HepG2 (cell line): ENCODE measurements around the gene NINL. TPM values are rescaled to one million over a fixed set of nuclear protein-coding genes. Genes with fewer than 3 reads are reported as not detected.

ENCODE experiments used
- ATAC-seq: fragments of 200-7000 bp; cut with Tn5 transposase; 3 replicates; pipeline ENCODE4 v1.9.1; 2020; ENCODE audit warnings: mild to moderate bottlenecking, moderate library complexity
- BruUV-seq: library from RNA; stranded (reverse); fragments of 400-500 nt; replicated peaks from 2 replicates; lab custom pipeline; 2021; lab: Mats Ljungman, UMichigan
- CTCF ChIA-PET: fragments of 300-600 bp; formaldehyde crosslinking; extraction: SDS; loops from one replicate; lab custom pipeline; 2021; ENCODE audit warnings: low total read pairs, inconsistent platforms, low intra/inter-chr PET ratio; lab: Yijun Ruan, JAX
- POLR2A ChIA-PET: fragments of 350-600 bp; sonication (Branson Sonifier 250); formaldehyde crosslinking; loops from one replicate; lab custom pipeline; 2020; ENCODE audit warnings: antibody characterized with exemption, inconsistent platforms; lab: Yijun Ruan, JAX
- DNase-seq: peaks from one replicate; pipeline ENCODE4 v3.0.0-alpha.2; 2015; ENCODE audit warnings: low spot score
- FAIRE-seq: peaks from 3 replicates; lab custom pipeline; 2011; peaks lifted over from hg19 to GRCh38; lab: Jason Lieb, UNC
- H2AFZ ChIP-seq: one replicate; pipeline ENCODE4 v1.6.1; 2011; ENCODE audit warnings: low read length, inconsistent platforms
- H3K27ac ChIP-seq: fragments of 300-600 bp; 3 replicates; pipeline ENCODE4 v1.8.0; 2011; ENCODE audit warnings: mixed run types, mild to moderate bottlenecking, mixed read lengths, low read length, inconsistent platforms; ENCODE audit not compliant: insufficient read depth; ENCODE audit errors: extremely low read length
- H3K27me3 ChIP-seq, 2 experiments: fragments of 200-600 bp in 1 of 2; 2 replicates in 1 of 2; 3 replicates in 1 of 2; pipeline versions ENCODE4 v1.6.0 to v1.8.0; 2011; ENCODE audit warnings: low read length in 2 of 2, mild to moderate bottlenecking in 2 of 2, moderate library complexity in 2 of 2, inconsistent platforms in 1 of 2; ENCODE audit not compliant: insufficient read depth in 2 of 2, control insufficient read depth in 1 of 2
- H3K36me3 ChIP-seq, 2 experiments: fragments of 200-600 bp in 1 of 2; replicated peaks in 1 of 2; 2 replicates in 1 of 2; 3 replicates in 1 of 2; pipeline versions ENCODE4 v1.5.1 to v1.8.0; 2011; ENCODE audit warnings: low read length in 2 of 2, inconsistent platforms in 1 of 2; ENCODE audit not compliant: insufficient read depth in 2 of 2, control insufficient read depth in 1 of 2
- H3K4me1 ChIP-seq: 2 replicates; pipeline ENCODE4 v1.5.1; 2012; ENCODE audit warnings: low read length, inconsistent platforms; ENCODE audit not compliant: insufficient read depth
- H3K4me2 ChIP-seq: 2 replicates; pipeline ENCODE4 v1.6.0; 2011; ENCODE audit warnings: low read depth, low read length, inconsistent platforms
- H3K4me3 ChIP-seq, 3 experiments: fragments of 200-600 bp in 1 of 3; sonication (generic), shearing (Covaris generic) in 1 of 3; replicated peaks in 1 of 3; 2 replicates each; pipeline ENCODE4 v1.5.1; 2011 to 2016; ENCODE audit warnings: low read length in 3 of 3, inconsistent platforms in 2 of 3, low read depth in 2 of 3, mild to moderate bottlenecking in 2 of 3, control low read depth in 1 of 3, mixed read lengths in 1 of 3; ENCODE audit not compliant: insufficient read depth in 1 of 3
- H3K79me2 ChIP-seq: one replicate; pipeline ENCODE4 v1.6.1; 2011; ENCODE audit warnings: low read length, inconsistent platforms; ENCODE audit not compliant: insufficient read depth
- H3K9ac ChIP-seq: 2 replicates; pipeline ENCODE4 v1.6.0; 2011; ENCODE audit warnings: mild to moderate bottlenecking, low read depth, low read length, inconsistent platforms; ENCODE audit not compliant: insufficient read depth
- H3K9me3 ChIP-seq: 2 replicates; pipeline ENCODE4 v1.5.1; 2012; ENCODE audit warnings: mild to moderate bottlenecking, low read length
- H4K20me1 ChIP-seq: 2 replicates; pipeline ENCODE4 v1.6.0; 2011; ENCODE audit warnings: inconsistent platforms, mild to moderate bottlenecking, low read length, moderate library complexity; ENCODE audit not compliant: insufficient read depth
- ARHGAP35 ChIP-seq: sonication (generic); formaldehyde crosslinking; IDR thresholded peaks from 2 replicates; pipeline ENCODE4 v1.9.0; 2022; ENCODE audit warnings: mild to moderate bottlenecking, inconsistent platforms, moderate library complexity, missing genetic modification reagents, borderline replicate concordance
- FOXC1 ChIP-seq: sonication (generic); formaldehyde crosslinking; IDR thresholded peaks from 2 replicates; pipeline ENCODE4 v1.8.0; 2022; ENCODE audit warnings: mild to moderate bottlenecking, missing genetic modification reagents, borderline replicate concordance
- HDAC2 ChIP-seq: sonication (generic); formaldehyde crosslinking; IDR thresholded peaks from 2 replicates; pipeline ENCODE4 v1.4.0; 2020; ENCODE audit warnings: missing genetic modification reagents
- KLF6 ChIP-seq: IDR thresholded peaks from 2 replicates; pipeline ENCODE4 v1.8.0; 2016; ENCODE audit warnings: missing biosample characterization, missing genetic modification reagents
- LCORL ChIP-seq, 2 experiments: fragments of 450-650 bp in 1 of 2; sonication (generic) in 1 of 2; formaldehyde crosslinking in 1 of 2; IDR thresholded peaks; 2 replicates each; pipeline versions ENCODE4 v1.5.0 to v1.6.1; 2017 to 2020; ENCODE audit warnings: antibody characterized with exemption in 1 of 2, missing genetic modification reagents in 1 of 2
- MAFK ChIP-seq, 2 experiments: IDR thresholded peaks in 1 of 2; conservative IDR thresholded peaks in 1 of 2; 2 replicates each; pipeline ENCODE4 v1.6.1; 2011; ENCODE audit warnings: improper control_type of control experiment in 2 of 2, low read length in 2 of 2
- MEIS2 ChIP-seq: sonication (generic); formaldehyde crosslinking; IDR thresholded peaks from 2 replicates; pipeline ENCODE4 v1.9.0; 2021; ENCODE audit warnings: mild to moderate bottlenecking, missing genetic modification reagents
- MTF2 ChIP-seq: sonication (generic); formaldehyde crosslinking; IDR thresholded peaks from 2 replicates; pipeline ENCODE4 v1.5.0; 2020; ENCODE audit warnings: missing genetic modification reagents, borderline replicate concordance
- PHF20 ChIP-seq: sonication (generic); formaldehyde crosslinking; IDR thresholded peaks from 2 replicates; pipeline ENCODE4 v1.5.0; 2020; ENCODE audit warnings: mild to moderate bottlenecking, missing genetic modification reagents
- SALL1 ChIP-seq: sonication (generic); formaldehyde crosslinking; IDR thresholded peaks from 2 replicates; pipeline ENCODE4 v1.8.0; 2022; ENCODE audit warnings: mild to moderate bottlenecking, missing genetic modification reagents
- SALL2 ChIP-seq: sonication (generic); formaldehyde crosslinking; IDR thresholded peaks from 2 replicates; pipeline ENCODE4 v1.8.1; 2023; ENCODE audit warnings: mild to moderate bottlenecking, missing genetic modification reagents, inconsistent platforms
- SP140L ChIP-seq: sonication (generic); formaldehyde crosslinking; IDR thresholded peaks from 2 replicates; pipeline ENCODE4 v1.4.0; 2020; ENCODE audit warnings: missing genetic modification reagents, borderline replicate concordance
- TEAD3 ChIP-seq: optimal IDR thresholded peaks from 2 replicates; pipeline ENCODE3; 2016; ENCODE audit warnings: borderline replicate concordance
- ZBTB2 ChIP-seq: sonication (generic); formaldehyde crosslinking; IDR thresholded peaks from 2 replicates; pipeline ENCODE4 v1.8.0; 2022; ENCODE audit warnings: low read depth, missing genetic modification reagents
- ZBTB3 ChIP-seq: sonication (generic); formaldehyde crosslinking; IDR thresholded peaks from 2 replicates; pipeline ENCODE4 v1.4.0; 2020; ENCODE audit warnings: low read depth, mild to moderate bottlenecking, moderate library complexity, missing genetic modification reagents, borderline replicate concordance
- ZFP90 ChIP-seq: sonication (generic); formaldehyde crosslinking; IDR thresholded peaks from 2 replicates; pipeline ENCODE4 v1.8.0; 2022; ENCODE audit warnings: missing genetic modification reagents, mild to moderate bottlenecking, inconsistent platforms, borderline replicate concordance
- ZNF12 ChIP-seq: sonication (generic); formaldehyde crosslinking; IDR thresholded peaks from 2 replicates; pipeline ENCODE4 v1.5.0; 2020; ENCODE audit warnings: missing genetic modification reagents
- ZNF543 ChIP-seq: sonication (generic); formaldehyde crosslinking; IDR thresholded peaks from 2 replicates; pipeline ENCODE4 v1.4.0; 2020; ENCODE audit warnings: mild to moderate bottlenecking, missing genetic modification reagents
- WGBS: methylation state at CpG from one replicate; pipeline ENCODE4 v1.1.6; 2017; ENCODE audit warnings: low lambda C conversion rate; 5-methylcytosine and 5-hydroxymethylcytosine counted together
- in situ Hi-C: cut with HindIII; loops from 2 replicates; pipeline ENCODE4 v1.10.0; 2017; ENCODE audit warnings: low pct_unique_long_range_greater_than_20kb; ENCODE audit not compliant: extremely low pct_ligation_motif_present
- intact Hi-C: fragments of 100-400 bp; cut with micrococcal nuclease; formaldehyde crosslinking; loops from one replicate; pipeline ENCODE4 v1.10.0; 2022; ENCODE audit not compliant: unreplicated experiment
- polyA plus RNA-seq, 8 experiments: library from polyadenylated mRNA; depleted of rRNA in 3 of 8; stranded (reverse) in 7 of 8; unstranded in 1 of 8; fragments of >200 nt; fragmentation: Illumina TruSeq in 4 of 8; extraction: Trizol in 4 of 8; gene quantifications; 2 replicates each; pipeline versions ENCODE4 v1.2.1 to v1.2.3, GENCODE V29; 2011 to 2016; ENCODE audit warnings: low read depth in 4 of 8, missing spikeins in 1 of 8, mixed read lengths in 1 of 8; ENCODE audit not compliant: insufficient read depth in 1 of 8
- total RNA-seq, 5 experiments: library from RNA; depleted of rRNA; stranded (reverse); fragments of >200 nt; fragmentation: Illumina TruSeq; extraction: Trizol; gene quantifications; 2 replicates each; pipeline ENCODE4 v1.2.3, GENCODE V29; 2016; ENCODE audit warnings: low read depth in 1 of 5

The NINL gene
- total and polyA plus RNA-seq, 2 of the 13 experiments (the other 11 are each of a cell fraction or from before 2014, with no cell fraction given) = 32.3 to 34.3 TPM

GRCh38 chr20:25622450-25623224 is 37.3 kb upstream of the NINL start (continued):
- TF ChIP-seq MEIS2 (CRISPR knock-in tag) (no peak), ZNF543 (peak; percentile 64; the same call in 1 of the 2 replicates), KLF6 (CRISPR knock-in tag) (0 out of 2 replicates have a peak, but pooled peaks have one; percentile 39), ZBTB3 (CRISPR knock-in tag) (0 out of 2 replicates have a peak, but pooled peaks have one; percentile 15), LCORL (IDR thresholded peaks at IDR 0.05) (no peak), LCORL (CRISPR knock-in tag; IDR thresholded peaks at IDR 0.05) (0 out of 2 replicates have a peak, but pooled peaks have one; percentile 19), ZFP90 (CRISPR knock-in tag) (0 out of 2 replicates have a peak, but pooled peaks have one; percentile 55), FOXC1 (peak; percentile 23; the same call in 1 of the 2 replicates), SALL2 (no peak)

- ATAC-seq = no peak
- no peaks in the 10 kb centered on the region; a peak in 1 of 5 replicates for H3K27me3 ChIP-seq
- peak overlapping the region; percentile 75 to 87 (median 80) for H3K4me3 ChIP-seq
- peak overlapping the region; percentile 96 for H3K27ac ChIP-seq
- intact Hi-C loops (loop anchor here (2.0 kb wide), 1 partner anchor 83 kb away; no protein-coding TSS in a partner anchor), in situ Hi-C loops (loop anchor here (5.0 kb wide), 1 partner anchor 35 kb away; the partner anchor contains the start of gene NINL)
- peaks cover 2 to 5% of the 10 kb centered on the region in 2 experiments; a peak in 4 of 5 replicates for H3K36me3 ChIP-seq
- ChIA-PET POLR2A (interaction anchor here (0.9 to 2.5 kb wide), 7 partner anchors 37 to 231 kb away, joined by 3 to 23 read pairs (median 4); partner anchors contain the start of genes ABHD12 and NINL), CTCF (no interaction called here)
- no peaks in the 10 kb centered on the region for H3K9me3 ChIP-seq
- peaks cover 72% of the 10 kb centered on the region for H3K79me2 ChIP-seq
- no peak for DNase-seq
- H2AFZ ChIP-seq = no peak overlapping the region
- H3K9ac ChIP-seq = peak overlapping the region; percentile 94
- peak; percentile 48 for FAIRE-seq
- no TSS peak for BruUV-seq
- peak overlapping the region; percentile 100 for H3K4me2 ChIP-seq
- peaks cover 61% of the 10 kb centered on the region for H3K4me1 ChIP-seq
- H4K20me1 ChIP-seq = 0 out of 2 replicates have a peak, but pooled peaks cover 3% of the 10 kb centered on the region
- 40% methylated on average over 6 of the region's 6 CpGs for WGBS
- no peak for TF ChIP-seq PHF20 (CRISPR knock-in tag)
- no peak for TF ChIP-seq ARHGAP35
- TF ChIP-seq SP140L (CRISPR knock-in tag) = no peak
- no peak for TF ChIP-seq MAFK (conservative IDR thresholded peaks at IDR 0.05 in 1 of 2, IDR thresholded peaks at IDR 0.05 in 1 of 2; ENCODE audit: low read length in 2 of 2)
- TF ChIP-seq MTF2 (CRISPR knock-in tag) = no peak
- TF ChIP-seq HDAC2 = no peak
- TF ChIP-seq ZNF12 (CRISPR knock-in tag) = peak; percentile 24; the same call in 1 of the 2 replicates
- peak; percentile 28 for TF ChIP-seq TEAD3 (CRISPR knock-in tag)
- TF ChIP-seq ZBTB2 = peak; percentile 53; the same call in 1 of the 2 replicates
- TF ChIP-seq SALL1 = peak; percentile 28; the same call in 1 of the 2 replicates
Measured at GRCh38 chr20:25622049-25622448, 36.7 kb upstream of the NINL start.
